NCI-H69 (cell line): Measurements from ENCODE around the gene TSPAN15.
"Not testable (repeated sequence)": the region's sequence is repeated elsewhere in the genome, so short reads cannot be mapped to it uniquely, and the experiment has no call there.

Source experiments
- DNase-seq: peaks from one replicate; lab custom pipeline; 2025; lab: John Stamatoyannopoulos, UW

Gene TSPAN15

GRCh38 chr10:69503001-69503895 is 52.0 kb downstream of the TSPAN15 start:
- DNase-seq: no peak

- DNase-seq: no peak
Measured at GRCh38 chr10:69503896-69504265, 52.6 kb downstream of the TSPAN15 start.

- DNase-seq: no peak
Measured at GRCh38 chr10:69504576-69505250, 53.4 kb downstream of the TSPAN15 start.

- no peak for DNase-seq
Measured at GRCh38 chr10:69505636-69506318, 54.5 kb downstream of the TSPAN15 start.

- no peak for DNase-seq
Measured at GRCh38 chr10:69506487-69506833, 55.2 kb downstream of the TSPAN15 start.

- peak; percentile 26 for DNase-seq
Measured at GRCh38 chr10:69506834-69507713, 55.8 kb downstream of the TSPAN15 start.

- DNase-seq: no peak
Measured at GRCh38 chr10:69508738-69509340, 57.6 kb downstream of the TSPAN15 start.

- DNase-seq: no peak
Measured at GRCh38 chr10:69512901-69513300, 61.6 kb downstream of the TSPAN15 start.

- no peak for DNase-seq
Measured at GRCh38 chr10:69513617-69514016, 62.4 kb downstream of the TSPAN15 start.

GRCh38 chr10:69515699-69516259 is 64.5 kb downstream of the TSPAN15 start:
- DNase-seq: peak; percentile 61

GRCh38 chr10:69516316-69516715 is 65.1 kb downstream of the TSPAN15 start:
- DNase-seq: peak; percentile 54

- no peak for DNase-seq
Measured at GRCh38 chr10:69516796-69517195, 65.5 kb downstream of the TSPAN15 start.

GRCh38 chr10:69517271-69517848 is 66.1 kb downstream of the TSPAN15 start:
- DNase-seq: no peak

- no peak for DNase-seq
Measured at GRCh38 chr10:69527961-69528360, 76.7 kb downstream of the TSPAN15 start.

- DNase-seq: no peak
Measured at GRCh38 chr10:69533658-69534057, 82.4 kb downstream of the TSPAN15 start.

- DNase-seq: not testable (repeated sequence)
Measured at GRCh38 chr10:69536521-69536920, 85.3 kb downstream of the TSPAN15 start.

- DNase-seq: no peak
Measured at GRCh38 chr10:69537449-69537848, 86.2 kb downstream of the TSPAN15 start.

- DNase-seq: no peak
Measured at GRCh38 chr10:69538461-69538860, 87.2 kb downstream of the TSPAN15 start.

- DNase-seq: no peak
Measured at GRCh38 chr10:69541463-69541862, 90.2 kb downstream of the TSPAN15 start.

GRCh38 chr10:69549959-69550358 is 98.7 kb downstream of the TSPAN15 start:
- no peak for DNase-seq

GRCh38 chr10:69552268-69552667 is 101.0 kb downstream of the TSPAN15 start:
- no peak for DNase-seq
